Fibroblast of mammary gland (primary cell): ENCODE data around the gene STXBP4.

Source experiments
- DNase-seq: peaks from one replicate; pipeline ENCODE4 v3.0.0-alpha.2; 2010; ENCODE audit warnings: low read depth
- H3K4me3 ChIP-seq: 2 replicates; pipeline ENCODE4 v1.5.1; 2011; ENCODE audit warnings: low read depth, mild to moderate bottlenecking, low read length, moderate library complexity; ENCODE audit not compliant: control insufficient read depth
- CTCF ChIP-seq: conservative IDR thresholded peaks from 2 replicates; pipeline ENCODE4 v1.5.1; 2011; ENCODE audit warnings: low read depth, low read length, inconsistent platforms; ENCODE audit not compliant: control insufficient read depth, insufficient read depth

Gene STXBP4

DNA sequence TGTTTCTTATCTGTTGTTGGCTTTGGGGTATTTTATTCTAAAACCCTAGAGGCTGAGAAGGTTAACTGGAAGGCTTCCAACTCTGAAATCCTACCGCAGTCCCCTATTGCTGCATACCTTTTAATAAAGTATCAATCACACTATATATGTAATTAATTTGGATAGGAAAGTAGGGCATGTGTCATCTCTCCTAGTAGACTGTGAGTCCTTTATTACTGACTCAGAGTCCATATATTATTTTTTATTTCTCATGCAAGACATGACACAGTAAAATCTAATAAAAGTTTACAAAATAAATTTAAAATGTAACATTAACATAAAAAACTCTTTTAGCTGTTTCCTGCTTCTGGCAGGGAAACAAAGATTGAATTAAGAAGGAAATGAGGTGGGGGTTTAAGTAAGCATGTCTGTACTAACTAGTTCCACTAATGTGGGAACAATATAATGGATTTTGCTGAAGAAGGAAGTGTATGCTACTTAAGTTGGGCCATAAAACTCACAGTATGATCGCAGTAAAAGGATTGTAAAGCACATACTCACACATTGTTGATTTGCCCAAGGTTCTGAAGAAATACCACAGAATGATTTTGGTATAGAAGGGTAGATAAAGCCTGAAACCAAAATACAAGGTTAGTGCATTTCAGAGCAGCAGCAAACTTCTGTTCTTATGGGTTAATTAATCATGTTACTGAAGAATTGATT lies 198.6 kb downstream of the STXBP4 start:
- H3K4me3 ChIP-seq: no peak overlapping the region
- TF ChIP-seq CTCF: no peak
- no peak for DNase-seq

DNA sequence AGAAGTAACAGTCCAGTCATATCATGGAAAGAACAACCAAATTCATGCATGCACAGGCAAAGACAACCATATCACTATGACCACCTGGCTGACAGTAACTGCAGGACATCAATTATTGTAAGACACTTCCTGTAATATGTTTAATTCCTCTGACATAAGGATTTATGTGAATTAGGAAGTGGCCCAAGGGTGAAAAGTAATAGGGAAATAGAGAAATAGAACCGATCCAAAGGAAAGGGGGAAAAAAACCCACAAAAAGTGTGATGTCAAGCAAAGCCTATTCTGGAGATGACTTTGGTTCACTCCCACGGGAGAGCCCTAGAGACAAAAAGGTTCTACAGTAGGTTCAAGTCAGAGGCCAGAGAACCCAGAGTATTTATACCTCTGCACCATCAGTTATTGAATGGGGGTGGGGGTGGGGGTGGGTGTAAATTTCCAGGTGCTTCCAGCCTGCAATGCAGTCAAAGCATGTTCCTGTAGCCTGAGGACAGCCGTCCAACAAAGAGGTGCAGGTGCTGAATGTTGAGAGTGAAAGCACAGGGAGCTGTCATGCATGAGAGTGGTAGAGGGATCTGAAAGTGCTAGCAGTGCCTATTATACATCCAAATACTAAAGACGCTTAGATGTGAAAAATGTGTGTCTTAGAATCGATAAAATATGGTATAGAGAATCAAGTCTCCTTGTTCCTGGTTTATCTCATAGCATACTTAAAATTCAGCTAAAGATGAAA lies 200.6 kb downstream of the STXBP4 start:
- no peak overlapping the region for H3K4me3 ChIP-seq
- no peak for DNase-seq
- no peak for TF ChIP-seq CTCF

DNA sequence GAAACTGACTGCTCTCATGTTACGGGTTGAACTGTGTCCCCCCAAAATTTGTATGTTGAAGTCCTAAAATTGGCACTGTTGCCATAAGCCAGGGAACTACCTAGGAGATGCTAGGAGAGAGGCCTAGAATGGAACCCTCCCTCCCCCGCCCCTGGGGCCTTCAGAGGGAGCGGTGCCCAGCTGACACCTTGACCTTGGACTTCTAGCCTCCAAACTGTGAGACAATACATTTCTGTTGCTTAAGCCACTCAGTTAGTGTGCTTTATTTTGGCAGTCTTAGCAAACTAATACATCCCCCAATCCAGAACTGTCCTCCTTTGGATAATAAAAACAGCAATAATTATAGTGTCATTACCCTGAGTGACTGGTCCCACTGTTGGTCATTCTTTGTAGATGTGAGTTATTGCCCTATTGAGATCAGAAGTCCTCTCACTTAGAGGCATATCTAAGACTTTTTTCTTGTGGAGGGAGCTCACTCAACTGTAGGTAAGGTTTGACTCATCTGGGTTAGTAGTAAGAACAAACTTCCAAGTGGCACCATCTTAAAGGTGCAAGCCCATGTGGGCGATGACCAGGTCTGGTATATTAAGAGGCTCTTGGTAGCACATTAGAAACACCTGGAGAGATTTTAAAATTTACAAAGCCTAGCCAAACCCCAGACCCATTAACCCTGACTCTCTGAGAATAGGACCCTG lies 203.2 kb downstream of the STXBP4 start:
- no peak for DNase-seq
- no peak for TF ChIP-seq CTCF
- no peak overlapping the region for H3K4me3 ChIP-seq

- DNase-seq: no peak
- no peak overlapping the region for H3K4me3 ChIP-seq
- TF ChIP-seq CTCF: no peak
These were observed 204.0 kb downstream of the STXBP4 start for GRCh38 chr17:55172612-55173011.

GRCh38 chr17:55174133-55174532 lies 205.6 kb downstream of the STXBP4 start:
- no peak overlapping the region for H3K4me3 ChIP-seq
- no peak for DNase-seq
- no peak for TF ChIP-seq CTCF

- TF ChIP-seq CTCF: no peak
- no peak for DNase-seq
These were observed 207.3 kb downstream of the STXBP4 start for GRCh38 chr17:55175788-55176427.

More at GRCh38 chr17:55175788-55176427, 207.3 kb downstream of the STXBP4 start:
- no peak overlapping the region for H3K4me3 ChIP-seq
